GM12865 (cell line): ENCODE results near the gene WFDC10A.
"Not testable (repeated sequence)": the region's sequence is repeated elsewhere in the genome, so short reads cannot be mapped to it uniquely, and the experiment has no call there.

Source experiments
- DNase-seq: peaks from one replicate; pipeline ENCODE4 v3.0.0; 2010; ENCODE audit warnings: low read depth
- H3K4me3 ChIP-seq: 2 replicates; pipeline ENCODE4 v1.5.1; 2011; ENCODE audit warnings: mild to moderate bottlenecking, low read depth, low read length, control low read depth
- CTCF ChIP-seq: IDR thresholded peaks from 2 replicates; pipeline ENCODE4 v1.5.1; 2011; ENCODE audit warnings: low read length, control low read depth, low read depth, inconsistent platforms; ENCODE audit not compliant: insufficient read depth; ENCODE audit errors: missing control alignments

WFDC10A gene

GRCh38 chr20:45629496-45630100, at the start of gene WFDC10A:
WFDC10A (plus strand) TSS chr20:45629739; CDS start chr20:45629814, 75 bp downstream.
- TF ChIP-seq CTCF, result peak; percentile 81
- no peak within 1 kb of the TSS for H3K4me3 ChIP-seq
- peak; percentile 50 for DNase-seq

GRCh38 chr20:45581702-45582101, 47.8 kb upstream of the WFDC10A start:
- DNase-seq, result no peak
- TF ChIP-seq CTCF, result no peak
- H3K4me3 ChIP-seq, result no peak overlapping the region

DNA sequence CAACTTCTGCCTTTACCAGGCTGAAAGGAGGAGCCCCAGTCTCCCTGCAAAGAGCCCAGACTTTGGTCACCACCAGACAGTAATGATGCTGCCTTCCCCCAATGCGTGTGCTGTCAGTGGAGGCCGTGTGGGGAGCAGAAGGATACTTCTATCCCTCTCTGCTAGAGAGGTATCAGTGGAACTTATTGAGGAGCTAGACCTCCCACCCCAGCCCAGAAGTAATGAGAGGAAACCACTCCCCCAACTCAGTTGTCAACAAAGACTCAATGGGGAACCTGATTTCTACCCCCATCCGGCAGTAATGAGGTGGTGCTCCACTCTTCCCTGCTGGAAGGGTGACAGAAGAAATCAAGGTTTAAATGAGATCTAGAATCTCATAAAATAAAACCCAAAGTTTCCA, 46.0 kb upstream of the WFDC10A start:
- no peak overlapping the region for H3K4me3 ChIP-seq
- no peak for TF ChIP-seq CTCF
- no peak for DNase-seq

DNA sequence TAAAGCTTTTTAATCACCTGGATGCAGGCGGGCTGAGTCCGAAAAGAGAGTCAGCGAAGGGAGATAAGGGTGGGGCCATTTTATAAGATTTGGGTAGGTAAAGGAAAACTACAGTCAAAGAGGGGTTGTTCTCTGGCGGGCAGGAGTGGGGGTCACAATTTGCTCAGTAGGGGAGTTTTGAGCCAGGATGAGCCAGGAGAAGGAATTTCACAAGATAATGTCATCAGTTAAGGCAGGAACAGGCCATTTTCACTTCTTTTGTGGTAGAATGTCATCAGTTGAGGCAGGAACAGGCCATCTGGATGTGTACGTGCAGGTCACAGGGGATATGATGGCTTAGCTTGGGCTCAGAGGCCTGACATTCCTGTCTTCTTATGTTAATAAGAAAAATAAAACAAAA, 45.2 kb upstream of the WFDC10A start:
- not testable (repeated sequence) for DNase-seq, H3K4me3 ChIP-seq

DNA sequence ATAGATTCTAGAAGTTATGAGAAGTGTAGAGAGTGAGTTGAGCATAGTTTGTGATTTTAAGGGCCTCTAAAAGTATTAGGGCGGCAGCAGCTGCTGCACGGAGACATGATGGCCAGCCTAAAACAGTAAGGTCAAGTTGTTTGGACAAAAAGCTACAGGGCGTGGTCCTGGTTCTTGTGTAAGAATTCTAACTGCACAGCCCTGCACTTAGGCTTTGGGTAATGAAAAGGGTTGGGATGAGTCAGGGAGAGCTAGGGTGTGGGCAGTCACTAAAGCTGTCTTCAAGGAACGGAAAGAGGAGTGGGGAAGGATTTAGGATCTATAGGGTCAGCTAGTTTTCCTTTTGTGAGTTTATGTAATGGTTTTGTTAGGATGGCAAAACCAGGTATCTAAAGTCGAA, 43.6 kb upstream of the WFDC10A start:
- H3K4me3 ChIP-seq, DNase-seq: not testable (repeated sequence)

- no peak for TF ChIP-seq CTCF
- H3K4me3 ChIP-seq, result no peak overlapping the region
- no peak for DNase-seq
These were observed 40.7 kb upstream of the WFDC10A start for GRCh38 chr20:45588800-45589199.

GRCh38 chr20:45589725-45590124, 39.8 kb upstream of the WFDC10A start:
- no peak overlapping the region for H3K4me3 ChIP-seq
- no peak for DNase-seq
- no peak for TF ChIP-seq CTCF

GRCh38 chr20:45592574-45593189, 36.9 kb upstream of the WFDC10A start:
- DNase-seq, result peak; percentile 77
- no peak overlapping the region for H3K4me3 ChIP-seq
- peak; percentile 81 for TF ChIP-seq CTCF
